Amygdala (tissue), 56 donors: ENCODE data around the gene NME5.
"Not testable (repeated sequence)": the region's sequence is repeated elsewhere in the genome, so short reads cannot be mapped to it uniquely, and the experiment has no call there.

Experiments used
- DNase-seq, 56 donors: peaks; one replicate each; lab custom pipeline; 2025; lab: John Stamatoyannopoulos, UW

Gene NME5

DNA sequence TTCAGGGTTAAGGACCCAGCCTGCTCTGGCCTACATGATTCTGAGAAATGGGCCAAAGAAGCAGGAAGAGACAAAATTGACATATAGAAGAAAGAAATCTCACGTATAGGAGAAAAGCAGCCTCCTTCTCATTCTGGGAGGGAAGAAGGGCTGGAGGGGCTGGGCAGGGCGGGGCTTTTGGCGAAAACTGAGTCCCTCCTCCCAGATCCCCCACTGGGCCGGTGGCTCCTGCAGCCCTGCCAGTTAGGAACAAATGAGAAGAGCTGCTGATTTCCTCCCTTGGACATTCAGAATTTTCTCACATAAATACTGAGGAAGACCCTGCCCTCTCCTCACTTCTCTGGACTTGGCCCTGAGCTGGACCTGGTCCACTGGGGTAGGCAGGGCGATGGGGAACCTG, 55.5 kb downstream of the NME5 start, which contains the start of gene WNT8A:
TSS of gene WNT8A (plus strand) at position 332 of the 400 bp plus-strand sequence. CDS start 95 bp downstream, outside the sequence.
- DNase-seq: no peak

DNA sequence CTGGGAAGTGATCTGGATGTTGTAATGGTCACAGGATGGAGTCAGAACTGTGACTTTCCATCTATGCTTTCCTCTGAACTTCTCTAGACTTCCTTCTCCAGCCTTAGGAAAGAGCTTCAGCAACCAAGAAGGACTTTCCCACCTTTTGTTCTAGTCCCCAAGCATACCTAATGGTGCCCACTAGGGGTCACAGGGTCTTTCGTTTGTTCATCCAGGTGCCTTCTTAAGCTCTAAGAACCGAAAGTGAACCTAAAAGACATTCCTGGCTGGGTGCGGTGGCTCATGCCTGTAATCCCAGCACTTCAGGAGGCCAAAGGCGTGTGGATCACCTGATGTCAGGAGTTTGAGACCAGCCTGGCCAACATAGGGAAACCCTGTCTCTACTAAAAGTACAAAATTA, 57.2 kb downstream of the NME5 start:
- DNase-seq: no peak

DNA sequence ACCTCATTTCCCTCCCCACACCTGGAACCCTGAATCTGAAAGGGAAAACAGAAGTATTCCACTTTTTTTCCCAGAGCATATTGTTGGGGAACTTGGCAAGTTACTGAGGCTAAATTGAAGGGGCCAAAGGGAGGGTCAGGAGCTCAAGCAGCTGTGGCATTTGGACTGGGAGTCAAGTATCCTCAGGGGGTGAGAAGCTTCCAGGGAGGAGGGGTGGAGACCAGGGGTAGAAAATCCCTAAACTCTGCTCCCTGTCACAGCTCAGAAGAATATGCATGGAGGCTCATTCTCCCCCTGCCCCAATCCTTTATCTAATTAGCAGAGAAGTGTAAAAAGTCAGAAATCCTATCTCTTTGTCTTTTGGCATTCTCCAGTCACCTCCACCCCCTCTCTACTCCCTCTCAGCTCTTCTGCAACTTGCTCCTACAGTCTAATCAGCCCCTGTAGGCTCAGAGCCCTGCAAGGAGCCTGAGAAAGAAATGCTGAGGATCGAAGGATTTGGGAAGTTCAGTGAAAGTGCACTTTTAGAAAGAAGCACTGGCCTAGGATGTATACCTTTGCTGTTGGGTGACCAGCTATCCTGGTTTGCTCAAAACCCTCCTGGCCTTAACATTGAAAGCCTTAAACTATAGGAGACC, 61.1 kb downstream of the NME5 start:
- no peak for DNase-seq

DNA sequence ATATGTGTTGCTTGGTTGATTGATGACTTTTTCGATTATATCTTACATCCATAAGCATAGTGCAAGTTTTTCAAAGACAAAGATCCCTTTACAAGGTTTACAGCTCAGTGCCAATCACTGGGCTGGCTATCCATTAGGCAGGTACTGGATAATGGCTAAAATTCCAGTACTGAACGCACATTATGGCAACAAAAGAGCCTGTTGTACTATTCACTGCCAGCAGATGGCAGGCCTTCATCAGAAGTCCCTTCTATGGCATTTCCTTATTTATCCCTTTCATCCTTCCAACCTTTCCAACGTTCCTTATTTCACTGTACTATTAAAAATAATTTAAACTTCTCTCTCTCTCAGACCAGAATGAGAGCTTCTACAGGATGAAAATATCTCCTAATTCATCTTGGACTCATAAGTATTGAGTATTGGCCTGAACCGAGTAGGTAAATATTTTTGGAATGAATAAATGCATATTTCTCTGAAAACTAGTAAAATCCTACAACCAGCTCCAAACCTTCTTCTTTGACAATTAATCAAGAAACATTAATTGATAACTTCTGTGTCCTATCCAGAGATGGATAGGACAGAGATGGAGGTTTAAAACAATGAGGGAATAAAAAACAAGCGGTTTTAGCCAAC, 62.0 kb downstream of the NME5 start:
- peak in 35 of 56 donors; percentile 1 to 84 (median 25) for DNase-seq

DNA sequence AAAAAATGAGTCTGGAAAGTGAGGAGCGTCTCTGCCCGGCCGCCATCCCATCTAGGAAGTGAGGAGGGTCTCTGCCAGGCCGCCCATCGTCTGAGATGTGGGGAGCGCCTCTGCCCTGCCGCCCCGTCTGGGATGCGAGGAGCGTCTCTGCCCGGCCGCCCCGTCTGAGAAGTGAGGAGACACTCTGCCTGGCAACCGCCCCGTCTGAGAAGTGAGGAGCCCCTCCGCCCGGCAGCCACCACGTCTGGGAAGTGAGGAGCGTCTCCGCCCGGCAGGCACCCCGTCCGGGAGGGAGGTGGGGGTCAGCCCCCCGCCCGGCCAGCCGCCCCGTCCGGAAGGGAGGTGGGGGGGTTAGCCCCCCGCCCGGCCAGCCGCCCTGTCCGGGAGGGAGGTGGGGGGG, 69.2 kb downstream of the NME5 start:
- not testable (repeated sequence) for DNase-seq

DNA sequence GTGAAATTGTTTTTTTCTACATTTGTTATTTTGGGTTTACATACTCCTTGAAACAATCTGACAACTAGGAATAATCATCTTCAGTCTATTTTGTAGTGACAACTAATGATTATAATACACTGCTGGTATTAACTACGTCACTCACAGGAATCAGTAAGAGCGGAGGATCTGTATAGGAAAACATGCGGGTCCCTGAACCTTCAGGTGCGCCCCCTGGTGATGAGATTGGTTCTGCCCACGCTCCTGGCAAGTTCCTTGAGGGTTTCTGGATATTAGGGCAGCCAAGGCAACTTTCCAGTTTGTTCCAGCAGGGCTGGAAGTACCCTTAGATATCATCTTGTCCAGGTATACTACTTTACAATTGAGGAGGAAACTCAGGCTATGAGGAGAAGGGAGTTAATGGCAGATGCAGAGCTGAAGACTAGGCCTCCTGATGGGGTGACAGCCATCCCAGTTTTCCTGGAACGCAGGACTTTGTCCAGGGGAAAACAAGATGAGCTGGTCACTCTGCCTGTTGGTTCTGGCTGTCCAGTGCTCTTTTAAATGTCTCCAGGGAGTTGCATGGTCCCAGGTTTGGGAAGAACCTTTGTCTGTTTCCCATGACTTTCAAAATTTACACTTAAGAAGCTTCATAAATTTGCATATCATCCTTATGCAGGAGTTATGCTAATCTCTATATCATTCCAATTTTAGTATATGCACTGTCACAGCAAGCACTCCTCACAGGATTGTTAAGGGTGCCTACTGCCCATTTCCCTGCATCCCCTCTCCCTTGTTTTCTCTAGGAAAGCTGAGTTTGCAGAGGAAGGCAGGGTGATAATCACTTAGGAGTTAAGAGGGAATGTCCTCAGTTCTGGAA, 70.3 kb downstream of the NME5 start:
- DNase-seq: peak in 46 of 56 donors; percentile 3 to 83 (median 40)

DNA sequence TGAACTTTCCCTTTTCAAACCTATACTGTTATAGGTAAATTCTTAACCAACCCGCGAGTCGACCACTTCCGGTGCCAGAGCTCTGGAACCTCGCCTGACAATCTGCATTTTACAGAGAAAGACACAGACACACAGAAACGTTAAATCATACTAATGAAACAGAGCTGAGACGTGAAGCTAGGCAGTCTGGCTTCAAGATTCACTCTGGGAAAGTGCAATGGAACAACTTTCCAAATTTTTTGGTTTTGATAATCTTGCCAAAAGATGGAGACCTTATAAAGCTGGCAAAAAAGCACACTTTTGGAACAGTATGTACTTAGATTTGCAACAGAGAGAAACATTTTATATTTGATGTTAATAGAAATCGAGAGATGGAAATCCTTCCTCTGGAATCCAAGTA, 71.3 kb downstream of the NME5 start:
- DNase-seq: no peak
